ENCODE data around the gene VPS8. TPM values are rescaled to one million over a fixed set of nuclear protein-coding genes. Genes with fewer than 3 reads are reported as not detected.

VPS8 gene
- total and polyA plus RNA-seq, 2 of the 13 experiments (the other 11 are each of a cell fraction or from before 2014, with no cell fraction given) = 14.2 to 35.1 TPM

DNA sequence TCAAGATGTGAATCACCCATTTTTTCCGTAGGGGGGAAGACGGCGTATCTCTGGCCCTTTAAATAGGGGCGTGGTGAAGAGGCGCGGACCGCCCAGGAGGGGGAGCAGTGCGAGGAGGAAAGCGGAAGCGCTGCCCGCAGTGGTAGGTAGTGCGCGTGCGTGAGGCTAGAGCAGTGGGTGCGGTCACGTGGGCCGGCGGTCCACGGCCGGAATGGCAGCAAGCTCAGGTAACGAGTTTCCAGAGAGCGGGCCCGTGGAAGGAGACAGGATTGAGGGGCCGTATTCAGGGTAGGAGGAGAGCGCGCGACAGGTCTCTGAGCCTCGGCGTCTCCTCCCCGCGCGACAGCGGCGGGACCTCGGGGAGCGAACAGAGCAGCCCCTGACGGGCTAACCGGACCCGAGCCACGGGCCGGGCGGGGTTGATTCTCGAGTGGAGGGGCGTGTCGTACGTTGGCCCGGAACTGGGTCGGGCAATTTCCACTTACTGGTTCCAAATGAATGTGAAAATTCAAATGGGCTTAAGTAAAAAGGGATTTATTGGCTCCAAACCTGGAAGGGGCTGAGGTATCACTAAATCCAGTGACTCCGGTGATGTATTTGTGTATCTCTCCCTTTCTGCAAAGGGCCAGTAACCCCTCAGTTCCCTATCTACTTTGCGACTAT, at the start of gene VPS8 (continued):
- TF ChIP-seq CEBPB (IDR thresholded peaks at IDR 0.05; ENCODE audit: borderline replicate concordance, low read depth, low read length) = no peak
- TF ChIP-seq, protein P1, sequence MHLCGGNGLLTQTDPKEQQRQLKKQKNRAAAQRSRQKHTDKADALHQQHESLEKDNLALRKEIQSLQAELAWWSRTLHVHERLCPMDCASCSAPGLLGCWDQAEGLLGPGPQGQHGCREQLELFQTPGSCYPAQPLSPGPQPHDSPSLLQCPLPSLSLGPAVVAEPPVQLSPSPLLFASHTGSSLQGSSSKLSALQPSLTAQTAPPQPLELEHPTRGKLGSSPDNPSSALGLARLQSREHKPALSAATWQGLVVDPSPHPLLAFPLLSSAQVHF (CRISPR knock-in tag; IDR thresholded peaks at IDR 0.05) = no peak
- TF ChIP-seq GABPA (IDR thresholded peaks at IDR 0.05; ENCODE audit: low read depth, low read length) = no peak
- peak; percentile 83 for TF ChIP-seq GABPA (CRISPR knock-in tag; IDR thresholded peaks at IDR 0.05; ENCODE audit: low read depth)
- TF ChIP-seq RARG (CRISPR knock-in tag; IDR thresholded peaks at IDR 0.05; ENCODE audit: low read depth) = no peak
- 0 out of 2 replicates have a peak, but pooled peaks have one; percentile 39 for TF ChIP-seq SMAD3 (CRISPR knock-in tag; IDR thresholded peaks at IDR 0.05)
- TF ChIP-seq ZNF326 (CRISPR knock-in tag; IDR thresholded peaks at IDR 0.05; ENCODE audit: borderline replicate concordance) = no peak
- TF ChIP-seq ZNF652 (CRISPR knock-in tag; IDR thresholded peaks at IDR 0.05; ENCODE audit: borderline replicate concordance, low read depth) = no peak
- no peak for TF ChIP-seq ZNF614 (CRISPR knock-in tag; IDR thresholded peaks at IDR 0.05; ENCODE audit: borderline replicate concordance)
- no peak for TF ChIP-seq GLI4 (CRISPR knock-in tag; IDR thresholded peaks at IDR 0.05; ENCODE audit: borderline replicate concordance)
- TF ChIP-seq, protein P2, sequence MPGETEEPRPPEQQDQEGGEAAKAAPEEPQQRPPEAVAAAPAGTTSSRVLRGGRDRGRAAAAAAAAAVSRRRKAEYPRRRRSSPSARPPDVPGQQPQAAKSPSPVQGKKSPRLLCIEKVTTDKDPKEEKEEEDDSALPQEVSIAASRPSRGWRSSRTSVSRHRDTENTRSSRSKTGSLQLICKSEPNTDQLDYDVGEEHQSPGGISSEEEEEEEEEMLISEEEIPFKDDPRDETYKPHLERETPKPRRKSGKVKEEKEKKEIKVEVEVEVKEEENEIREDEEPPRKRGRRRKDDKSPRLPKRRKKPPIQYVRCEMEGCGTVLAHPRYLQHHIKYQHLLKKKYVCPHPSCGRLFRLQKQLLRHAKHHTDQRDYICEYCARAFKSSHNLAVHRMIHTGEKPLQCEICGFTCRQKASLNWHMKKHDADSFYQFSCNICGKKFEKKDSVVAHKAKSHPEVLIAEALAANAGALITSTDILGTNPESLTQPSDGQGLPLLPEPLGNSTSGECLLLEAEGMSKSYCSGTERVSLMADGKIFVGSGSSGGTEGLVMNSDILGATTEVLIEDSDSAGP (CRISPR knock-in tag; IDR thresholded peaks at IDR 0.05; ENCODE audit: borderline replicate concordance) = peak; percentile 100
- TF ChIP-seq, protein P3, sequence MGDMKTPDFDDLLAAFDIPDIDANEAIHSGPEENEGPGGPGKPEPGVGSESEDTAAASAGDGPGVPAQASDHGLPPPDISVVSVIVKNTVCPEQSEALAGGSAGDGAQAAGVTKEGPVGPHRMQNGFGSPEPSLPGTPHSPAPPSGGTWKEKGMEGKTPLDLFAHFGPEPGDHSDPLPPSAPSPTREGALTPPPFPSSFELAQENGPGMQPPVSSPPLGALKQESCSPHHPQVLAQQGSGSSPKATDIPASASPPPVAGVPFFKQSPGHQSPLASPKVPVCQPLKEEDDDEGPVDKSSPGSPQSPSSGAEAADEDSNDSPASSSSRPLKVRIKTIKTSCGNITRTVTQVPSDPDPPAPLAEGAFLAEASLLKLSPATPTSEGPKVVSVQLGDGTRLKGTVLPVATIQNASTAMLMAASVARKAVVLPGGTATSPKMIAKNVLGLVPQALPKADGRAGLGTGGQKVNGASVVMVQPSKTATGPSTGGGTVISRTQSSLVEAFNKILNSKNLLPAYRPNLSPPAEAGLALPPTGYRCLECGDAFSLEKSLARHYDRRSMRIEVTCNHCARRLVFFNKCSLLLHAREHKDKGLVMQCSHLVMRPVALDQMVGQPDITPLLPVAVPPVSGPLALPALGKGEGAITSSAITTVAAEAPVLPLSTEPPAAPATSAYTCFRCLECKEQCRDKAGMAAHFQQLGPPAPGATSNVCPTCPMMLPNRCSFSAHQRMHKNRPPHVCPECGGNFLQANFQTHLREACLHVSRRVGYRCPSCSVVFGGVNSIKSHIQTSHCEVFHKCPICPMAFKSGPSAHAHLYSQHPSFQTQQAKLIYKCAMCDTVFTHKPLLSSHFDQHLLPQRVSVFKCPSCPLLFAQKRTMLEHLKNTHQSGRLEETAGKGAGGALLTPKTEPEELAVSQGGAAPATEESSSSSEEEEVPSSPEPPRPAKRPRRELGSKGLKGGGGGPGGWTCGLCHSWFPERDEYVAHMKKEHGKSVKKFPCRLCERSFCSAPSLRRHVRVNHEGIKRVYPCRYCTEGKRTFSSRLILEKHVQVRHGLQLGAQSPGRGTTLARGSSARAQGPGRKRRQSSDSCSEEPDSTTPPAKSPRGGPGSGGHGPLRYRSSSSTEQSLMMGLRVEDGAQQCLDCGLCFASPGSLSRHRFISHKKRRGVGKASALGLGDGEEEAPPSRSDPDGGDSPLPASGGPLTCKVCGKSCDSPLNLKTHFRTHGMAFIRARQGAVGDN (CRISPR knock-in tag; IDR thresholded peaks at IDR 0.05) = peak; percentile 66
- TF ChIP-seq SNAPC2 (CRISPR knock-in tag; IDR thresholded peaks at IDR 0.05) = no peak
- 0 out of 2 replicates have a peak, but pooled peaks have one; percentile 33 for TF ChIP-seq TMF1 (CRISPR knock-in tag; IDR thresholded peaks at IDR 0.05; ENCODE audit: low read depth)
- TF ChIP-seq ZBTB3 (CRISPR knock-in tag; IDR thresholded peaks at IDR 0.05; ENCODE audit: borderline replicate concordance, low read depth) = no peak
- no peak for TF ChIP-seq HES4 (CRISPR knock-in tag; IDR thresholded peaks at IDR 0.05; ENCODE audit: borderline replicate concordance)
- TF ChIP-seq TSC22D2 (CRISPR knock-in tag; IDR thresholded peaks at IDR 0.05; ENCODE audit: borderline replicate concordance) = no peak; the same call in 1 of the 2 replicates
- TF ChIP-seq POGZ (CRISPR knock-in tag; IDR thresholded peaks at IDR 0.05) = peak; percentile 70; the same call in 1 of the 2 replicates
- TF ChIP-seq ZNF33A (CRISPR knock-in tag; IDR thresholded peaks at IDR 0.05; ENCODE audit: borderline replicate concordance) = no peak
- peak; percentile 77; the same call in 1 of the 2 replicates for TF ChIP-seq ZNF430 (CRISPR knock-in tag; IDR thresholded peaks at IDR 0.05)
- no peak for TF ChIP-seq ATF7 (IDR thresholded peaks at IDR 0.05)
- TF ChIP-seq ATF7 (CRISPR knock-in tag; IDR thresholded peaks at IDR 0.05) = no peak
- TF ChIP-seq PHF21A (CRISPR knock-in tag; IDR thresholded peaks at IDR 0.05) = no peak
- TF ChIP-seq ZNF367 (CRISPR knock-in tag; IDR thresholded peaks at IDR 0.05; ENCODE audit: borderline replicate concordance) = peak; percentile 66; the same call in 1 of the 2 replicates
- no peak for TF ChIP-seq ZBTB1 (CRISPR knock-in tag; IDR thresholded peaks at IDR 0.05; ENCODE audit: borderline replicate concordance)

Measured in HepG2 (cell line).